Activated CD8-positive, alpha-beta memory T cell treated with anti-CD3 and anti-CD28 coated beads, Interleukin-2, amount 10 ng/mL, durations not matched to agents 7 days and 5 days (primary cell): ENCODE data around the gene ARHGAP24. TPM values are rescaled to one million over a fixed set of nuclear protein-coding genes. Genes with fewer than 3 reads are reported as not detected.
"Not testable (repeated sequence)": the region's sequence is repeated elsewhere in the genome, so short reads cannot be mapped to it uniquely, and the experiment has no call there.

ENCODE experiments used
- ATAC-seq: fragments of 150-1000 bp; cut with Tn5 transposase; one replicate; pipeline ENCODE4 v1.10.0; 2021; ENCODE audit warnings: moderate library complexity
- CTCF ChIA-PET: fragments of 350-600 bp; sonication (Branson Sonifier 250); formaldehyde crosslinking; loops from one replicate; lab custom pipeline; 2021; ENCODE audit warnings: antibody characterized with exemption; lab: Charles Lee
- DNase-seq: peaks from one replicate; pipeline ENCODE4 v3.0.0-alpha.2; 2020
- H3K27ac Mint-ChIP-seq: one replicate; pipeline ENCODE4 v1.8.0; 2021; ENCODE audit warnings: mild to moderate bottlenecking, mixed read lengths
- H3K27me3 Mint-ChIP-seq: one replicate; pipeline ENCODE4 v1.8.0; 2021; ENCODE audit warnings: mixed read lengths
- H3K36me3 Mint-ChIP-seq: one replicate; pipeline ENCODE4 v1.8.0; 2021; ENCODE audit warnings: mild to moderate bottlenecking, mixed read lengths
- H3K4me1 Mint-ChIP-seq: one replicate; pipeline ENCODE4 v1.8.0; 2021; ENCODE audit warnings: mixed read lengths
- H3K4me3 Mint-ChIP-seq: one replicate; pipeline ENCODE4 v1.8.0; 2021; ENCODE audit warnings: mild to moderate bottlenecking, moderate library complexity, mixed read lengths
- H3K9me3 Mint-ChIP-seq: one replicate; pipeline ENCODE4 v1.8.0; 2022; ENCODE audit warnings: low read depth, mixed read lengths
- total RNA-seq, 2 experiments: library from RNA; stranded (reverse); gene quantifications; one replicate each; pipeline ENCODE4 v1.2.3, GENCODE V29; 2021

The ARHGAP24 gene
- total RNA-seq, 2 experiments from 2014 or later = not detected

GRCh38 chr4:85495621-85496020 lies 20.7 kb downstream of the ARHGAP24 start:
- DNase-seq (no peak), ATAC-seq (no peak)
- Mint-ChIP-seq H3K27ac (no peak overlapping the region), H3K4me3 (no peak overlapping the region), H3K27me3 (no peaks in the 10 kb centered on the region), H3K36me3 (no peaks in the 10 kb centered on the region), H3K9me3 (peaks cover 11% of the 10 kb centered on the region), H3K4me1 (no peaks in the 10 kb centered on the region)
- CTCF ChIA-PET = no interaction called here

- H3K36me3 Mint-ChIP-seq = no peaks in the 10 kb centered on the region
- DNase-seq (no peak), ATAC-seq (no peak)
- H3K9me3 Mint-ChIP-seq = peaks cover 11% of the 10 kb centered on the region
- no peaks in the 10 kb centered on the region for H3K4me1 Mint-ChIP-seq
- H3K4me3 Mint-ChIP-seq = no peak overlapping the region
- no peak overlapping the region for H3K27ac Mint-ChIP-seq
- H3K27me3 Mint-ChIP-seq = no peaks in the 10 kb centered on the region
- CTCF ChIA-PET = no interaction called here
Observed at GRCh38 chr4:85496126-85496849, 21.3 kb downstream of the ARHGAP24 start.

DNA sequence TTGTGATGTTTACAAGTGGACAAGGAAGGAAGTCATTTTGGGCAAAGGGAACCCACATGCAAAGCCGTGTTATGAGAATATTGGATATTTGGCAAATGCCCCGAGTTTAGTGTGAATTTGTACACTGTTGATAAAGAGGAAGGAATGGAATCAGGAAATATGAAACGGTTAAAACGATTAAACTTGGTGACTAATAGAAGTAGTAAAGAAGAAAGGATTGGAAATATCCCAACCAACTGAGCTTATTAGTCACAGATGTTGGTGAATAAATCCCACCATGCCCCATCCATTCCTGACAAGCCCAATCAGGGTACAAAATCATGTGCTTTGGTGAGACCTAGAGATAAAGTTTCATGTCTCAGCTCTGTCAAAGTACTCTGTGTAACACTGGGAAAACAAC lies 22.0 kb downstream of the ARHGAP24 start:
- H3K4me3 Mint-ChIP-seq = no peak overlapping the region
- no peak for ATAC-seq
- no peaks in the 10 kb centered on the region for H3K27me3 Mint-ChIP-seq
- no peaks in the 10 kb centered on the region for H3K4me1 Mint-ChIP-seq
- no peak overlapping the region for H3K27ac Mint-ChIP-seq
- H3K9me3 Mint-ChIP-seq = peaks cover 11% of the 10 kb centered on the region
- no peaks in the 10 kb centered on the region for H3K36me3 Mint-ChIP-seq
- CTCF ChIA-PET = no interaction called here
- DNase-seq = no peak

DNA sequence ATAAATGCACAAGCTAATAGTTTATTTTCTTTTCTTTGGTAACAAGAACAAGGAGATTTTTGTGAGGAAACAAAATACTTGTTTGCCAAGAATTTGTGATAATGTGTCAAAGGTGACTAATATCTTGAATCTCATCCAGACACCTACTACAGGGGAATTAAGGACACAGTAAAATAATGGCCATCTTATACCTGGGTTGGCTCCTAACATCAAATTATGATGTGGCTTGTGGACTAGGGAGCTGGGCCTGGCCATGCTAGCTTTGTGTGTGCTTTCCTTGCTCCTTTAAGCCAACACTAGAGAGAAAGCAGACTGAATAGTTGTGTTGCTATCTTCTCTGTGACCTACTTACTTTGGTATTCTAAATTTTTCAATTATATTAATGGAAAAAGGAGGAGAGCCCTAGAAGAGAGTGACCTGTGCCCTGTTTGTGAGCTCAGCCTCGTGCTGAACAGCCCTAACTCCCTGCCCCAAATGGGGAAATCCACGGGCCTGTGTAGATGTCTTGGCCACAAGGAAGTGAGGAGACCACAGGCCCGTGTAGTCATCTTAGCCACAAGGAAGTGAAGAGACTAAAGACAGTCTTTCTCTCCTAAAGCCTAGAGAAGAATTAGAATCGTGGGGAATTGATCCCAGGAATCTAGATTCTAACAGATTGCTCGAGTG lies 23.3 kb downstream of the ARHGAP24 start:
- ATAC-seq = no peak
- H3K27me3 Mint-ChIP-seq = no peaks in the 10 kb centered on the region
- CTCF ChIA-PET = no interaction called here
- no peaks in the 10 kb centered on the region for H3K4me1 Mint-ChIP-seq
- H3K27ac Mint-ChIP-seq = no peak overlapping the region
- no peaks in the 10 kb centered on the region for H3K36me3 Mint-ChIP-seq
- peaks cover 11% of the 10 kb centered on the region for H3K9me3 Mint-ChIP-seq
- no peak for DNase-seq
- no peak overlapping the region for H3K4me3 Mint-ChIP-seq

DNA sequence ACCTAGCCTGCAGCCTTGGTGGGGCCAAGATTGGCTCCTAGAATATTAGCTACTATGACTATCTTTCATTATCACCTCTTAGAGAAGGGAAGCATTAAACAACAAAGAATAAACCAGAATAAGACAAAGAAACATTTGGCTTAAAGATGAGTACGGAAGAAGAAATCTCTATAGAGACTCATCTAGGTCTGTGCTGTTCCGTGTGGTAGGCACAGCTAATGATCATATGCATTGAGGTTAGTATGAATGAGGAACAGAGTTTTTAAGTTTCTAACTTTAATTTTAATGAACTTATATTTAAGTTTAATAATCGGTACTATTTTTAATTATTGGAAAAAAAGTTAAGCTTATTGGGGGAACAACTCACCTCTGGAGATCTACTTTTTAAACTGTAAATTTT lies 24.6 kb downstream of the ARHGAP24 start:
- Mint-ChIP-seq H3K27me3 (no peaks in the 10 kb centered on the region), H3K4me1 (no peaks in the 10 kb centered on the region), H3K27ac (no peak overlapping the region), H3K36me3 (no peaks in the 10 kb centered on the region), H3K9me3 (peaks cover 7% of the 10 kb centered on the region), H3K4me3 (no peak overlapping the region)
- no peak for DNase-seq
- CTCF ChIA-PET = no interaction called here
- ATAC-seq = no peak

DNA sequence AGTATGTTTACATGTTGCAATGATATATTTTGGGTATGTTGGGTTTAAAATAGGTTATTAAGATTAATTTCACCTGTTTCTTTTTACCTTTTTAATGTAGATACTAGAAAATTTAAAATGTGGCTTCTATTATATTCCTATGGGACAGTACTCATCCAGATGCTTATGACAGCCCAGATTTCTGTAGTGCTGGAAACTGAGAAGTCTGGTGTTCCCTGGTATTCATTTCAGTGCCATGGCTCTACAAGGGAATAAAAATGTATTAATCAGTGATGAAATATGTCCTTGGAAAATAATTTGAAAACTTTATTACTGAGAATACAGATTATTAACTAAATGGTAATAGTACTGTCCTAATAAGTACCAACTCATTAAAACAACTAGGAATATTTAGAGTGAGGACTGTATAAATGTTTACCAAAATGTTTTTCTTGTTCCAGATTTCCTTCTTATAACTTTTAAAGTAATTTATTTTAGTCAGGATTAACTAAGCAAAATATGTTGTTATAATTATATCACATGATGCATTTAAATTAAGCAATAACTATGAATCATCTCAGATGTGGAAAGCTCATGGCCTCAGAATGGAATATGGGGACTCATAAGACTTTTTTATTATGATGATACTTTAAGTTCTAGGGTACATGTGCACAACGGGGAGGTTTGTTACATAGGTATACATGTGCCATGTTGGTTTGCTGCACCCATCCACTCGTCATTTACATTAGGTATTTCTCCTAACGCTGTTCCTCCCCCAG lies 25.3 kb downstream of the ARHGAP24 start:
- H3K4me3 Mint-ChIP-seq = no peak overlapping the region
- H3K27ac Mint-ChIP-seq = no peak overlapping the region
- no peak for DNase-seq
- no peaks in the 10 kb centered on the region for H3K27me3 Mint-ChIP-seq
- H3K9me3 Mint-ChIP-seq = peaks cover 6% of the 10 kb centered on the region
- ATAC-seq = no peak
- no peaks in the 10 kb centered on the region for H3K36me3 Mint-ChIP-seq
- CTCF ChIA-PET = no interaction called here
- no peaks in the 10 kb centered on the region for H3K4me1 Mint-ChIP-seq

DNA sequence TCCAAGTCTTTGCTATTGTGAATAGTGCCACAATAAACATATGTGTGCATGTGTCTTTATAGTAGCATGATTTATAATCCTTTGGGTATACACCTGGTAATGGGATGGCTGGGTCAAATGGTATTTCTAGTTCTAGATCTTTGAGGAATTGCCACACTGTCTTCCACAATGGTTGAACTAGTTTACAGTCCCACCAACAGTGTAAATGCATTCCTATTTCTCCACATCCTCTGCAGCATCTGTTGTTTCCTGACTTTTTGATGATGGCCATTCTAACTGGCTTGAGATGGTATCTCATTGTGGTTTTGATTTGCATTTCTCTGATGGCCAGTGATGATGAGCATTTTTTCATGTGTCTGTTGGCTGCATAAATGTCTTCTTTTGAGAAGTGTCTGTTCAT lies 26.2 kb downstream of the ARHGAP24 start:
- H3K36me3 Mint-ChIP-seq, H3K27me3 Mint-ChIP-seq, ATAC-seq, CTCF ChIA-PET, H3K27ac Mint-ChIP-seq, H3K4me3 Mint-ChIP-seq, H3K4me1 Mint-ChIP-seq, DNase-seq: not testable (repeated sequence)
- H3K9me3 Mint-ChIP-seq = peaks cover 10% of the 10 kb centered on the region

DNA sequence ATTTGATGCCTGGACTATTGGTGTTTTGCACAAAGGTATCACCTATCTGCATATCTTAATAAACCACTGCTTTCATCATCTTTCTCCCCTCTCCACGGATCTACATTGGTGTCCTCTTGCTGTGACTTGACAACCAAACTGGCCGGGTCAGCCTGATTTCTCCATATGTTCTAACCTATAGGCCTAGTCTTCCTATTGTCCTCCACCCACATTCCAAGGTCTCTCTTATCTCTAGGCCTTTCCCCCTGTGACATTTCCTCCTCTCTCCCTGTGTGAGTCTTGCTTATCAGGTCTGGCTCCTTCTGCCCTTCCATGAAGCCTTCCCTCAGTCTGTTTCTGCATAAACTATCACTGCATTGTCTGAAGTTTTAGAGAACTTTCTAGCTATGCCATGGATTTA lies 33.7 kb downstream of the ARHGAP24 start:
- CTCF ChIA-PET = no interaction called here
- ATAC-seq (no peak), DNase-seq (no peak)
- no peaks in the 10 kb centered on the region for H3K27me3 Mint-ChIP-seq
- H3K4me1 Mint-ChIP-seq = no peaks in the 10 kb centered on the region
- no peak overlapping the region for H3K4me3 Mint-ChIP-seq
- H3K9me3 Mint-ChIP-seq = peaks cover 5% of the 10 kb centered on the region
- no peaks in the 10 kb centered on the region for H3K36me3 Mint-ChIP-seq
- no peak overlapping the region for H3K27ac Mint-ChIP-seq

GRCh38 chr4:85509882-85510631 lies 35.1 kb downstream of the ARHGAP24 start:
- no peak for ATAC-seq
- DNase-seq = no peak
- Mint-ChIP-seq H3K36me3 (no peaks in the 10 kb centered on the region), H3K4me1 (no peaks in the 10 kb centered on the region), H3K27ac (no peak overlapping the region), H3K9me3 (peaks cover 5% of the 10 kb centered on the region), H3K4me3 (no peak overlapping the region), H3K27me3 (no peaks in the 10 kb centered on the region)
- CTCF ChIA-PET = no interaction called here

GRCh38 chr4:85510632-85510984 lies 35.7 kb downstream of the ARHGAP24 start:
- CTCF ChIA-PET = no interaction called here
- DNase-seq = no peak
- Mint-ChIP-seq H3K9me3 (peaks cover under 1% of the 10 kb centered on the region), H3K4me1 (no peaks in the 10 kb centered on the region), H3K27me3 (no peaks in the 10 kb centered on the region), H3K4me3 (no peak overlapping the region), H3K27ac (no peak overlapping the region), H3K36me3 (no peaks in the 10 kb centered on the region)
- no peak for ATAC-seq

GRCh38 chr4:85512446-85513205 lies 37.7 kb downstream of the ARHGAP24 start:
- Mint-ChIP-seq H3K9me3 (no peaks in the 10 kb centered on the region), H3K36me3 (no peaks in the 10 kb centered on the region), H3K27me3 (no peaks in the 10 kb centered on the region), H3K27ac (no peak overlapping the region), H3K4me1 (no peaks in the 10 kb centered on the region), H3K4me3 (no peak overlapping the region)
- DNase-seq (no peak), ATAC-seq (no peak)
- CTCF ChIA-PET = no interaction called here

DNA sequence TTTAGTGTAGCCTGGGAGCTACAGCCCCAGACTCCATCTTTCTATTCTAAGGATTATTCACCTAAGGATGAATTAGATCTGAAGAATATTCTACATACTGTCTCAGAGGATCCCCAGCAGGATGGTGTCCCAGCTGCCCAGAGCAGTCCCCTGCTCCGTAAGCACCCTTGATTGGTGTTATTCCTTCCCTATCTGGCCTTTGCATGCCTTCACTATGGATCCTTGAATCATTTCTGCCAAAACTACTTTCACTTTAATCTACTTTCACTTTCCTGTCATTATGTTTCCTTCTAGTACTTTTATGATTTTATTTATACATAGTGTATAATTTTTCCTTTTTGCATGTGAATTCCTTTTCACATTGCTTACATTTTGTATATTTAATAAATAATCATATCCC lies 39.2 kb downstream of the ARHGAP24 start:
- Mint-ChIP-seq H3K4me3 (no peak overlapping the region), H3K4me1 (no peaks in the 10 kb centered on the region), H3K9me3 (no peaks in the 10 kb centered on the region), H3K27ac (no peak overlapping the region), H3K27me3 (no peaks in the 10 kb centered on the region), H3K36me3 (no peaks in the 10 kb centered on the region)
- CTCF ChIA-PET = no interaction called here
- DNase-seq (no peak), ATAC-seq (no peak)

DNA sequence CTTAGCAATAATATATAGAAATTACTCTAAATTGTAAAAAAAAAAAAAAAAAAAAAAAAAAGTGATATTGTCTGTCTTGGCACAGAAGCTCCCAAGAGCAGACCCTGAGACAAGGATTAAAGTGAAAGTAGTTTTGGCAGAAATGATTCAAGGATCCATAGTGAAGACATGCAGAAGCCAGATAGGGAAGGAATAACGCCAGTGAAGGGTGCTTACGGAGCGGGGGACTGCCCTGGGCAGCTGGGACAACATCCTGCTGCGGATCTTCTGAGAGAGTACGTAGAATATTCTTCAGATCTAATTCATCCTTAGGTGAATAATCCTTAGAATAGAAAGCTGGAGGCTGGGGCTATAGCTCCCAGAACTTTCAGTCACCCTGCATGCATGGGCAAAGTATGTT lies 39.8 kb downstream of the ARHGAP24 start:
- Mint-ChIP-seq H3K4me1 (no peaks in the 10 kb centered on the region), H3K9me3 (no peaks in the 10 kb centered on the region), H3K4me3 (no peak overlapping the region), H3K36me3 (no peaks in the 10 kb centered on the region), H3K27me3 (no peaks in the 10 kb centered on the region), H3K27ac (no peak overlapping the region)
- DNase-seq (no peak), ATAC-seq (no peak)
- CTCF ChIA-PET = no interaction called here
